GM10266 (cell line): ENCODE data around the gene SAPCD2.
A peak's percentile ranks its signal among the peaks of the same experiment; 100 is the strongest.
"Not testable (repeated sequence)": the region's sequence is repeated elsewhere in the genome, so short reads cannot be mapped to it uniquely, and the experiment has no call there.

Experiments used
- DNase-seq: peaks from one replicate; pipeline ENCODE4 v3.0.0; 2012; ENCODE audit errors: extremely low spot score
- CTCF ChIP-seq: IDR thresholded peaks from 2 replicates; pipeline ENCODE4 v1.5.1; 2012; ENCODE audit warnings: mild to moderate bottlenecking, low read depth; ENCODE audit not compliant: control insufficient read depth, insufficient read depth; ENCODE audit errors: missing control alignments

The SAPCD2 gene

GRCh38 chr9:137070201-137070905, at the start of gene SAPCD2:
Gene SAPCD2, minus strand, starts transcription at chr9:137070557. Its CDS starts 97 bp downstream, at chr9:137070460.
- no peak for TF ChIP-seq CTCF
- DNase-seq = peak; percentile 97

GRCh38 chr9:137118092-137118603, 47.8 kb upstream of the SAPCD2 start:
- not testable (repeated sequence) for DNase-seq

- TF ChIP-seq CTCF = no peak
- no peak for DNase-seq
Observed at GRCh38 chr9:137117269-137117731, 46.9 kb upstream of the SAPCD2 start.

GRCh38 chr9:137116728-137117127, 46.4 kb upstream of the SAPCD2 start:
- no peak for DNase-seq
- no peak for TF ChIP-seq CTCF

- DNase-seq = no peak
Observed at GRCh38 chr9:137116027-137116507, 45.7 kb upstream of the SAPCD2 start.

GRCh38 chr9:137115394-137116026, 45.2 kb upstream of the SAPCD2 start:
- no peak for DNase-seq
- TF ChIP-seq CTCF = no peak

More at GRCh38 chr9:137116027-137116507, 45.7 kb upstream of the SAPCD2 start:
- no peak for TF ChIP-seq CTCF

- peak; percentile 97 for DNase-seq
- TF ChIP-seq CTCF = no peak
Observed at GRCh38 chr9:137114613-137115393, 44.4 kb upstream of the SAPCD2 start, which contains the start of gene DPP7. Gene DPP7, minus strand, starts transcription at chr9:137114733. Its CDS starts 20 bp downstream, at chr9:137114713.
